ENCODE results near the gene RPS6KA2.

Gene RPS6KA2

GRCh38 chr6:166438211-166438861 lies 188.7 kb downstream of the RPS6KA2 start:
- DNase-seq, result no peak

- no peak for DNase-seq
Observed at GRCh38 chr6:166437661-166438060, 189.4 kb downstream of the RPS6KA2 start.

GRCh38 chr6:166436195-166437139 lies 190.6 kb downstream of the RPS6KA2 start:
- no peak for DNase-seq

GRCh38 chr6:166435574-166435973 lies 191.5 kb downstream of the RPS6KA2 start:
- DNase-seq, result no peak

- DNase-seq, result no peak
Observed at GRCh38 chr6:166434336-166434735, 192.7 kb downstream of the RPS6KA2 start.

- no peak for DNase-seq
Observed at GRCh38 chr6:166433096-166433495, 194.0 kb downstream of the RPS6KA2 start.

GRCh38 chr6:166430269-166430668 lies 196.8 kb downstream of the RPS6KA2 start:
- DNase-seq, result no peak

GRCh38 chr6:166424431-166424830 lies 202.6 kb downstream of the RPS6KA2 start:
- DNase-seq, result no peak

GRCh38 chr6:166423781-166424180 lies 203.3 kb downstream of the RPS6KA2 start:
- DNase-seq, result no peak

GRCh38 chr6:166423051-166423745 lies 203.9 kb downstream of the RPS6KA2 start:
- DNase-seq, result no peak

- no peak for DNase-seq
Observed at GRCh38 chr6:166422201-166422940, 204.7 kb downstream of the RPS6KA2 start.

GRCh38 chr6:166420351-166420750 lies 206.7 kb downstream of the RPS6KA2 start:
- no peak for DNase-seq

GRCh38 chr6:166419717-166420116 lies 207.3 kb downstream of the RPS6KA2 start:
- no peak for DNase-seq

- no peak for DNase-seq
Observed at GRCh38 chr6:166419286-166419685, 207.8 kb downstream of the RPS6KA2 start.

GRCh38 chr6:166418691-166419143 lies 208.3 kb downstream of the RPS6KA2 start:
- DNase-seq, result no peak

GRCh38 chr6:166417285-166417691 lies 209.8 kb downstream of the RPS6KA2 start:
- DNase-seq, result no peak

- no peak for DNase-seq
Observed at GRCh38 chr6:166415833-166416347, 211.2 kb downstream of the RPS6KA2 start.

GRCh38 chr6:166415306-166415705 lies 211.7 kb downstream of the RPS6KA2 start:
- no peak for DNase-seq

- DNase-seq, result no peak
Observed at GRCh38 chr6:166413491-166413951, 213.5 kb downstream of the RPS6KA2 start.

- DNase-seq, result no peak
Observed at GRCh38 chr6:166412911-166413384, 214.1 kb downstream of the RPS6KA2 start.

- DNase-seq, result no peak
Observed at GRCh38 chr6:166412156-166412910, 214.7 kb downstream of the RPS6KA2 start.
